H7 (cell line): ENCODE measurements around the gene TMBIM1. TPM values are rescaled to one million over a fixed set of nuclear protein-coding genes. Genes with fewer than 3 reads are reported as not detected.

ENCODE experiments used
- DNase-seq: peaks from one replicate; pipeline ENCODE4 v3.0.0; 2012
- H3K27me3 ChIP-seq: 2 replicates; pipeline ENCODE4 v1.6.0; 2011; ENCODE audit warnings: mild to moderate bottlenecking, low read length; ENCODE audit not compliant: control insufficient read depth, insufficient read depth
- H3K36me3 ChIP-seq: replicated peaks from 2 replicates; pipeline ENCODE4 v1.5.1; 2011; ENCODE audit warnings: low read length; ENCODE audit not compliant: control insufficient read depth, insufficient read depth
- H3K4me3 ChIP-seq: 2 replicates; pipeline ENCODE4 v1.5.1; 2011; ENCODE audit warnings: low read depth, mild to moderate bottlenecking, control low read depth, low read length, moderate library complexity; ENCODE audit not compliant: insufficient read depth
- total RNA-seq: library from RNA; depleted of rRNA; stranded (reverse); fragments of >200 nt; shearing (Covaris generic); gene quantifications from 2 replicates; pipeline ENCODE4 v1.2.3, GENCODE V29; 2014

TMBIM1 gene
- total RNA-seq, 1 experiment from 2014 or later = 34.1 TPM

DNA sequence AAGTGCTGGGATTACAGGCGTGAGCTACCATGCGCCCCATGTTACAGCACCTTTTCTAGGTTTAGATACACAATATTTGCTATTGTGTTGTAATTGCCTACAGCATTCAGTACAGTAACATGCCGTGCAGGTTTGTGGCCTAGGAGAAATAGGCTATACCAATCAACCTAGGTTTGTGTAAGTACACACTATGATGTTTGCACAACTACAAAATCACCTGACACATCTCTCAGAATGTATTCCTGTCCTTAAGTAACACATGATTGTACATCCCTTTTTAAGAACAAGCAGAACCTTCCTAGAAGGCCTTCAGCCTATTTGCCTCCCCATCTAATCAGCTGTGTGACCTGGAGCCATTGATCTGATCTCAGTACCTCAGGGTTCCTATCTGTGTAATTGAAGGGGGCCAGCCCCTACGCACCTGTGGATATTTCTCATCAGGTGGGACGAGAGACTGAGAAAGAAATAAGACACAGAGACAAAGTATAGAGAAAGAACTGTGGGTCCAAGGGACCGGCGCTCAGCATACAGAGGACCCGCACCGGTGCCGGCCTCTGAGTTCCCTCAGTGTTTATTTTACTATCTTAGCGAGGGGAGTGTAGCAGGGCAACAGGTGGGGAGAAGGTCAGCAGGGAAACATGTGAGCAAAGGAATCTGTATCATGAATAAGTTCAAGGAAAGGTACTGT lies 18.7 kb upstream of the TMBIM1 start:
- H3K4me3 ChIP-seq = no peak overlapping the region
- no peak for DNase-seq
- no peaks in the 10 kb centered on the region for H3K27me3 ChIP-seq
- no peaks in the 10 kb centered on the region for H3K36me3 ChIP-seq

GRCh38 chr2:218307415-218308090 lies 15.2 kb upstream of the TMBIM1 start:
- H3K27me3 ChIP-seq = no peaks in the 10 kb centered on the region
- no peak overlapping the region for H3K4me3 ChIP-seq
- DNase-seq = no peak
- H3K36me3 ChIP-seq = no peaks in the 10 kb centered on the region

DNA sequence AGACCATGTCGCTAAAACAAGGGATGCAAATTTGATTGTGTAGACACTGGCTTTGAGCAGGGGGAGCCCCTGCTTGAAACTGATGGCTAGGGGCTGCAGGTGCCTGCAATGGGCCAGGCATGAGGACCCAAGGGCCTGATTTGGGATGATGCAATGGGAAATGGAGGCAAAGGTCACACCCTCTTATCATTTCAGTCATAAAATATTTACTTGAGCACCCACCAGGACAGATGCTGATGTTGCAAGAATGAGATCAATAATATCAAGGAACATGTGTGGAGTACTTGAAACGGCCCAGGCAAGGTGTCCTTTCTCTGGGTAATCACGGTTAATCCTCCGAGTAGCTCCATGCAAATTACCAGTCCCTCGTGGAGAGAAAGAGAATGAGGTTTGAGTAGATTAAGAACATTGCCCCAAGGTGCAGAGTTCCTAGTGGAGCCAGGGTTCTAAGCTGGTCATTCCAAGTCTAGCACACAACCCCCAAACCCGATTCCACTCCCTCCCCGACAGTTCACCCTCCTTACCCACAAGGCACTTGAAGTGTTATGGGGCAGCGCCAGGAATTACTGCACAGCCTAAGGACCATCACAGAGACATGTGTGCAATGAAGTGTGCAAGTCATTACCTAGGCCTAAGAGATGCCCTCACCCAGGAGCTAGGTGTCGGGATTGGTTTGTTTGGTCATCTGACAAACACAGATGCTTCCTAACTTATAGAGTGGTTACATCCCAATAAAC lies 14.0 kb upstream of the TMBIM1 start:
- no peaks in the 10 kb centered on the region for H3K36me3 ChIP-seq
- no peaks in the 10 kb centered on the region for H3K27me3 ChIP-seq
- no peak overlapping the region for H3K4me3 ChIP-seq
- DNase-seq = no peak

GRCh38 chr2:218305383-218305782 lies 13.1 kb upstream of the TMBIM1 start:
- no peak overlapping the region for H3K4me3 ChIP-seq
- H3K27me3 ChIP-seq = no peaks in the 10 kb centered on the region
- DNase-seq = no peak
- no peaks in the 10 kb centered on the region for H3K36me3 ChIP-seq

GRCh38 chr2:218301176-218301819 lies 9.0 kb upstream of the TMBIM1 start:
- DNase-seq = peak; percentile 72
- H3K4me3 ChIP-seq = no peak overlapping the region

GRCh38 chr2:218300141-218300540 lies 7.8 kb upstream of the TMBIM1 start:
- no peak for DNase-seq
- H3K27me3 ChIP-seq = no peaks in the 10 kb centered on the region
- no peak overlapping the region for H3K4me3 ChIP-seq
- no peaks in the 10 kb centered on the region for H3K36me3 ChIP-seq

More at GRCh38 chr2:218301176-218301819, 9.0 kb upstream of the TMBIM1 start:
- H3K27me3 ChIP-seq = no peaks in the 10 kb centered on the region
- H3K36me3 ChIP-seq = no peaks in the 10 kb centered on the region

DNA sequence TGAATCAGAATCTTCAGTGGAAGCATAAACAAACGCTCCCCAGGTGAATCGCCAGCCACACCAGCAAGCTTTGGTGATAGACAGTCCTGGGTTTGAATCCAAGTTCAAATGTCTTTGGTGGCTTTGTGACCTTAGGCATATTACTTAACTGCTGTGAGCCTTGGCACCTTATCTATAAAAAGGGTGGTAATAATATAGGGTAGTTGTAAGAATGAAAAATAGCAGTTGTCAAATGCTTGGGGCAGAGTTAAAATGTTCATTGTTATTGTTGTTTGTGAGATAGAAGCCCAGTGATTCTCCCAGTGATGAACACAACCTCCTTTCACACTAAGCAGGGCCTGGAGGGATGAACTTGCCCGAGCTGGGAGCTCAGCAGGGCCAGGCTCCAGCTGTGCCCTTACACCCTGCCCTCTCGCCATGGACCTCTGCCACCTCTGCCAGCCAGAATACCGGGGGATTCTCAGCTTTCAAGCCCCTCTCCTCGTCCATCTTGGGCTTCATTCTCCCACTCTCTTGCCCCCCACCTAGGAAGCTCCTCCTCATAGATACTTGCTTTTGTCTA lies 6.1 kb upstream of the TMBIM1 start:
- Histone ChIP-seq H3K4me3 (no peak overlapping the region), H3K36me3 (no peaks in the 10 kb centered on the region), H3K27me3 (no peaks in the 10 kb centered on the region)
- DNase-seq = no peak

- H3K4me3 ChIP-seq = no peak overlapping the region
- no peaks in the 10 kb centered on the region for H3K36me3 ChIP-seq
- no peak for DNase-seq
- H3K27me3 ChIP-seq = no peaks in the 10 kb centered on the region
Measured at GRCh38 chr2:218296847-218297246, 4.5 kb upstream of the TMBIM1 start.

DNA sequence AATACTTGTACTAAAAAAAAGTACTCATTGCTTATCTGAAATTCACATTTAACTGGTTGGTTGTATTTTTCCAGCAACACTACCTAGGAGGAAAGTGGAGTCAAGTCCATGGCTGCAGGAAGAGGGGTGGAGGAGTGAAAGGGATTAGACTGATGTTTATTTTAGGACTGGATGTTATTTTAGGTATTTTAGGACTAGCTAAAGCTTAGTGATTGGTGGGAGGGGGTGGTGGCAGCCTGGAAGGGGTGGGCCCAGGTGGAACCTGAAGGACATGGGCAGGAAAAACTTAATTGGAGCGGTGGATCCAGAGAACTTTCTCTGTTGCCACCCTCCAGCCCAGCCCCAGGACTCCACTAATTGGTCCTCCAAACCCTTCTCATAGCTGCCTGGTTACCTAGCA lies 3.9 kb upstream of the TMBIM1 start:
- Histone ChIP-seq H3K36me3 (no peaks in the 10 kb centered on the region), H3K27me3 (peaks cover 2% of the 10 kb centered on the region; the same call in 1 of the 2 replicates), H3K4me3 (no peak overlapping the region)
- DNase-seq = no peak

GRCh38 chr2:218295029-218295428 lies 2.7 kb upstream of the TMBIM1 start:
- H3K36me3 ChIP-seq = no peaks in the 10 kb centered on the region
- no peak overlapping the region for H3K4me3 ChIP-seq
- peaks cover 2% of the 10 kb centered on the region; the same call in 1 of the 2 replicates for H3K27me3 ChIP-seq
- DNase-seq = peak; percentile 22

GRCh38 chr2:218294430-218295022 lies 2.2 kb upstream of the TMBIM1 start:
- peaks cover 2% of the 10 kb centered on the region; the same call in 1 of the 2 replicates for H3K27me3 ChIP-seq
- DNase-seq = peak; percentile 3
- no peaks in the 10 kb centered on the region for H3K36me3 ChIP-seq
- H3K4me3 ChIP-seq = no peak overlapping the region

GRCh38 chr2:218293715-218294429 lies 1.6 kb upstream of the TMBIM1 start:
- no peak for DNase-seq
- Histone ChIP-seq H3K4me3 (no peak overlapping the region), H3K27me3 (peaks cover 2% of the 10 kb centered on the region; the same call in 1 of the 2 replicates), H3K36me3 (no peaks in the 10 kb centered on the region)

GRCh38 chr2:218291318-218292047 lies 820 bp downstream of the TMBIM1 start:
- Histone ChIP-seq H3K27me3 (peaks cover 2% of the 10 kb centered on the region; the same call in 1 of the 2 replicates), H3K36me3 (no peaks in the 10 kb centered on the region), H3K4me3 (peak overlapping the region; percentile 68)
- DNase-seq = no peak
